HG02588 (cell line): Measurements from ENCODE around the gene CEP72.
"Not testable (repeated sequence)": the region's sequence is repeated elsewhere in the genome, so short reads cannot be mapped to it uniquely, and the experiment has no call there.

ENCODE experiments used
- ATAC-seq: cut with Tn5 transposase; IDR thresholded peaks from one replicate; pipeline ENCODE4 v1.9.1; 2021; ENCODE audit warnings: mild to moderate bottlenecking, moderate library complexity; ENCODE audit not compliant: unreplicated experiment

CEP72 gene

GRCh38 chr5:680836-681235, 68.7 kb downstream of the CEP72 start:
- ATAC-seq, result not testable (repeated sequence)

- not testable (repeated sequence) for ATAC-seq
Observed at GRCh38 chr5:681317-682191, 69.4 kb downstream of the CEP72 start.

GRCh38 chr5:682216-682615, 70.1 kb downstream of the CEP72 start:
- not testable (repeated sequence) for ATAC-seq

- not testable (repeated sequence) for ATAC-seq
Observed at GRCh38 chr5:682651-683358, 70.7 kb downstream of the CEP72 start.

GRCh38 chr5:683551-684481, 71.7 kb downstream of the CEP72 start:
- no peak for ATAC-seq

- ATAC-seq, result no peak
Observed at GRCh38 chr5:684751-685216, 72.6 kb downstream of the CEP72 start.

GRCh38 chr5:685262-686171, 73.4 kb downstream of the CEP72 start:
- no peak for ATAC-seq

- not testable (repeated sequence) for ATAC-seq
Observed at GRCh38 chr5:686172-686523, 74.0 kb downstream of the CEP72 start.

GRCh38 chr5:686936-687335, 74.8 kb downstream of the CEP72 start:
- ATAC-seq, result not testable (repeated sequence)

- not testable (repeated sequence) for ATAC-seq
Observed at GRCh38 chr5:688348-689010, 76.3 kb downstream of the CEP72 start.

GRCh38 chr5:690293-690692, 78.2 kb downstream of the CEP72 start:
- ATAC-seq, result not testable (repeated sequence)

GRCh38 chr5:691049-691448, 78.9 kb downstream of the CEP72 start:
- ATAC-seq, result not testable (repeated sequence)

GRCh38 chr5:691817-692528, 79.8 kb downstream of the CEP72 start:
- ATAC-seq, result no peak

GRCh38 chr5:692529-693041, 80.4 kb downstream of the CEP72 start:
- ATAC-seq, result peak; percentile 18

GRCh38 chr5:693271-694041, 81.3 kb downstream of the CEP72 start, which contains the start of gene TPPP:
TSS of gene TPPP (minus strand) at chr5:693352. CDS start at chr5:678060, 15,292 bp downstream.
- peak; percentile 63 for ATAC-seq

GRCh38 chr5:694042-694431, 81.9 kb downstream of the CEP72 start:
- ATAC-seq, result peak; percentile 14

GRCh38 chr5:695475-695874, 83.3 kb downstream of the CEP72 start:
- ATAC-seq, result not testable (repeated sequence)

- ATAC-seq, result not testable (repeated sequence)
Observed at GRCh38 chr5:696191-696590, 84.1 kb downstream of the CEP72 start.
